Endodermal cell (in vitro differentiated cells): Measurements from ENCODE around the gene BEND3. TPM values are rescaled to one million over a fixed set of nuclear protein-coding genes. Genes with fewer than 3 reads are reported as not detected.

Experiments used
- DNase-seq: peaks from one replicate; pipeline ENCODE4 v3.0.0-alpha.2; 2017
- H3K27ac ChIP-seq: 2 replicates; pipeline ENCODE4 v1.5.1; 2013; ENCODE audit warnings: mild to moderate bottlenecking, low read depth, low read length, moderate library complexity
- H3K27me3 ChIP-seq: 2 replicates; pipeline ENCODE4 v1.6.1; 2013; ENCODE audit warnings: mild to moderate bottlenecking, low read length, moderate library complexity; ENCODE audit not compliant: insufficient read depth, control insufficient read depth, poor library complexity, severe bottlenecking
- H3K36me3 ChIP-seq: 2 replicates; pipeline ENCODE4 v1.7.0; 2013; ENCODE audit warnings: mild to moderate bottlenecking, low read length, moderate library complexity; ENCODE audit not compliant: control insufficient read depth, insufficient read depth
- H3K4me1 ChIP-seq: one replicate; pipeline ENCODE4 v1.7.0; 2013; ENCODE audit warnings: low read length; ENCODE audit not compliant: control insufficient read depth, insufficient read depth
- H3K4me3 ChIP-seq: 2 replicates; pipeline ENCODE4 v1.5.1; 2013; ENCODE audit warnings: mild to moderate bottlenecking, low read length, moderate library complexity
- H3K9ac ChIP-seq: 2 replicates; pipeline ENCODE4 v1.6.1; 2013; ENCODE audit warnings: mild to moderate bottlenecking, low read length, moderate library complexity; ENCODE audit not compliant: poor library complexity, severe bottlenecking; ENCODE audit errors: extremely low read depth
- H3K9me3 ChIP-seq: 2 replicates; pipeline ENCODE4 v1.6.1; 2013; ENCODE audit warnings: mild to moderate bottlenecking, low read length, moderate library complexity; ENCODE audit not compliant: control insufficient read depth
- H3K27ac Mint-ChIP-seq: 2 replicates; pipeline ENCODE4 v1.8.0; 2020; ENCODE audit warnings: mixed read lengths
- H3K27me3 Mint-ChIP-seq: 2 replicates; pipeline ENCODE4 v1.8.0; 2021; ENCODE audit warnings: mild to moderate bottlenecking, mixed read lengths; ENCODE audit not compliant: insufficient read depth
- H3K36me3 Mint-ChIP-seq: 2 replicates; pipeline ENCODE4 v1.8.0; 2020; ENCODE audit warnings: low read depth, mixed read lengths
- H3K4me1 Mint-ChIP-seq: 2 replicates; pipeline ENCODE4 v1.8.0; 2020; ENCODE audit warnings: mixed read lengths
- H3K4me3 Mint-ChIP-seq: 2 replicates; pipeline ENCODE4 v1.8.0; 2020; ENCODE audit warnings: mild to moderate bottlenecking, moderate library complexity, mixed read lengths
- H3K9me3 Mint-ChIP-seq: 2 replicates; pipeline ENCODE4 v1.8.0; 2020; ENCODE audit warnings: mild to moderate bottlenecking, mixed read lengths
- WGBS, 2 experiments: methylation state at CpG; one replicate each; pipeline versions ENCODE4 v1.1.5 to v1.1.7; 2013; ENCODE audit warnings: missing lambda C conversion rate in 2 of 2, mixed read lengths in 1 of 2; ENCODE audit not compliant: insufficient coverage in 1 of 2, insufficient read length in 1 of 2; 5-methylcytosine and 5-hydroxymethylcytosine counted together
- total RNA-seq, 2 donors: library from RNA; stranded (reverse); fragmentation: NEBNext Ultra II Directional in 1 of 2; extraction: Animal tissue kit (Norgen Biotek cat#: 25700) in 1 of 2; gene quantifications; 2 replicates in 1 of 2; 3 replicates in 1 of 2; pipeline ENCODE4 v1.2.1, GENCODE V29; 2021
- TF ChIP-seq, protein P1 (sequence below): fragments of 200-600 bp; sonication (generic); conservative IDR thresholded peaks from 2 replicates; pipeline ENCODE4 v1.5.0; 2021; ENCODE audit warnings: antibody characterized with exemption, mild to moderate bottlenecking

BEND3 gene
- total RNA-seq, 2 donors from 2014 or later, result 18.0 to 28.6 TPM

DNA sequence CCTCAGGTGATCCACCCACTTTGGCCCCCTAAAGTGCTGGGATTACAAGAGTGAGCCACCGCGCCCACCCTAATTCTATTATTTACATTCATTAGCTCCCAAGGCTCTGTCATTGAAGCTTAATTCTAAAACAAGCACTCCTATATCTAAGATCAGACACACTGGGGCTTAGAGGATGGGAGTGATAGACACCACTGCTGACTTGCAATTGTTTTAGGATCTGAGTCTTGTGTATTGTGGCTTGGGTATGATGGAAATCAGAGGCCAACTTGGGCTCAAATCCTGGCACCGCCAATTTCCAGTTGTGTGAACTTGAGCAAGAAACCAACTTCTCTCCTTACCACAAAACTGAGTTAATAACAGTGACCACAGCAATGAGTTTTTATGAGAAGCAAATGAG is 52.6 kb downstream of the BEND3 start:
- peak overlapping the region; percentile 99 for H3K27ac Mint-ChIP-seq
- 21% methylated on average over 3 of the region's 3 CpGs; no CpG with 5 or more reads in 1 of the 2 experiments for WGBS, 2 experiments
- Histone ChIP-seq H3K36me3 (peaks cover 3% of the 10 kb centered on the region), H3K9me3 (no peaks in the 10 kb centered on the region), H3K4me3 (no peak overlapping the region), H3K9ac (peak overlapping the region; percentile 92), H3K27ac (peak overlapping the region; percentile 1), H3K4me1 (peaks cover 27% of the 10 kb centered on the region), H3K27me3 (no peaks in the 10 kb centered on the region)
- H3K36me3 Mint-ChIP-seq, result peaks cover 13% of the 10 kb centered on the region
- peak; percentile 75 for DNase-seq
- peaks cover 64% of the 10 kb centered on the region for H3K4me1 Mint-ChIP-seq
- H3K9me3 Mint-ChIP-seq, result no peaks in the 10 kb centered on the region
- TF ChIP-seq, protein P1, sequence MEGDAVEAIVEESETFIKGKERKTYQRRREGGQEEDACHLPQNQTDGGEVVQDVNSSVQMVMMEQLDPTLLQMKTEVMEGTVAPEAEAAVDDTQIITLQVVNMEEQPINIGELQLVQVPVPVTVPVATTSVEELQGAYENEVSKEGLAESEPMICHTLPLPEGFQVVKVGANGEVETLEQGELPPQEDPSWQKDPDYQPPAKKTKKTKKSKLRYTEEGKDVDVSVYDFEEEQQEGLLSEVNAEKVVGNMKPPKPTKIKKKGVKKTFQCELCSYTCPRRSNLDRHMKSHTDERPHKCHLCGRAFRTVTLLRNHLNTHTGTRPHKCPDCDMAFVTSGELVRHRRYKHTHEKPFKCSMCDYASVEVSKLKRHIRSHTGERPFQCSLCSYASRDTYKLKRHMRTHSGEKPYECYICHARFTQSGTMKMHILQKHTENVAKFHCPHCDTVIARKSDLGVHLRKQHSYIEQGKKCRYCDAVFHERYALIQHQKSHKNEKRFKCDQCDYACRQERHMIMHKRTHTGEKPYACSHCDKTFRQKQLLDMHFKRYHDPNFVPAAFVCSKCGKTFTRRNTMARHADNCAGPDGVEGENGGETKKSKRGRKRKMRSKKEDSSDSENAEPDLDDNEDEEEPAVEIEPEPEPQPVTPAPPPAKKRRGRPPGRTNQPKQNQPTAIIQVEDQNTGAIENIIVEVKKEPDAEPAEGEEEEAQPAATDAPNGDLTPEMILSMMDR, result no peak
- H3K27me3 Mint-ChIP-seq, result no peaks in the 10 kb centered on the region
- H3K4me3 Mint-ChIP-seq, result peak overlapping the region; percentile 41

DNA sequence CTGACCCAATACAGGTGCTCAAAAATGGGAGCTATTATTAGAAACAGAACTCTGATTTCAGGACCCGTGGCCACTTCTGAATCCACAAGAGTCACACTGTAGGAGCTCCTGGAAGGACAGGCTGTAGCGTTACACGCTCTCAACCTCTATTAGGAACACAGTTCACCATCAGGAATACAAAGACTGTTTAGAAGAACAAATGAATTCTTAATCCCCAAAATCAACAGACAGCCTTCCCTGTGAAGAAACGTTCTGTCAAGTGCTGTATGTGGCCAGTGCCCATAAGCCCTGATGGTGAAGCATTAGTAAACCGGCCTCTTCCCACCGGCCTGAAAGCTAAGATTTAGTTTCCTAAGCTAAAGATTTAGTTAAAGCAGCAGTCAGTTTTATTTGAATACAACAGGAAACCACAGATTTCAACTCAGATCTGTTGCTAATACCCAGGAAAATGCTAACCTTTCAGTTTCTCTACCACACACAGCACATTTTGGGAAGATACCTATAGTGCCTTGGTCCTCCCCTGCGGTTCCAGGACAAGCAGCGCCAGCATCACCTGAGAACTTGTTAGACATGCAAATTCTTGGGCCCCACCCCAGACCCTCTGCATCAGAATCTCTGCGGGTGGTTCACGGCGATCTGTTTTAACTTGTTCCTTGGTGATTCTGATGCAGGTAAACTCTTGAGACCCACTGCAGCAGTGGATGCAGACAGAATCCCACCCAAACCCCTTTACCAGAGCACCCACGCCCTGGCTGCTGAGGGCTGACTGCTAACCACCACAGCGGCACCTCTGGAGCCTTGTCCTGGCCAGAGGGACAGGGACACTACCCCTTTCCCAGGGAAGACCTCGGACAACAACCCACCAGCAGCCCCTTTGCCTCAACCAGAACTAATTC is 53.9 kb downstream of the BEND3 start:
- peak; percentile 98 for DNase-seq
- Mint-ChIP-seq H3K27me3 (no peaks in the 10 kb centered on the region), H3K27ac (peak overlapping the region; percentile 99), H3K4me3 (peak overlapping the region; percentile 41), H3K4me1 (peaks cover 52% of the 10 kb centered on the region), H3K9me3 (no peaks in the 10 kb centered on the region), H3K36me3 (peaks cover 11% of the 10 kb centered on the region)
- H3K9ac ChIP-seq, result peak overlapping the region; percentile 92
- H3K27ac ChIP-seq, result peak overlapping the region; percentile 78
- 6 to 20% methylated on average over 5 to 14 of the region's 14 CpGs for WGBS, 2 experiments
- peaks cover 16% of the 10 kb centered on the region for H3K4me1 ChIP-seq
- H3K36me3 ChIP-seq, result peaks cover 3% of the 10 kb centered on the region
- TF ChIP-seq, protein P1, result no peak
- no peaks in the 10 kb centered on the region for H3K27me3 ChIP-seq
- H3K4me3 ChIP-seq, result peak overlapping the region; percentile 67
- H3K9me3 ChIP-seq, result no peaks in the 10 kb centered on the region

DNA sequence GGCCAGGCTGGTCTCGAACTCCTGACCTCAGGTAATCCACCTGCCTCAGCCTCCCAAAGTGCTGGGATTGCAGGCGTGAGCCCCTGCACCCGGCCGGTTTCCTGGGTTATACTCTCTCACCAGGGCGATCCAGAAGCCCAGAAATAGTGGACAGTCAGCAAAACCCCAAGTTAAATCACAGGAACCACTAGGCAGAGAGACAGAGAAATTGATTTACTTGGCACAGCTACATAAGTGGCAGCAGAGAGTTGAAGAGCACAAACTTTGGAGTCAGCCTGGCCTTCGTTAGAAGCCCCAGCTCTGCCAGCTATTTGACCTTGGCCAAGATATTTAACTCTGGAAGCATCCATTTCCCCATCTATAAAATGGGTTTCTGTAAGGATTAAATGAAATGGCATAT is 54.6 kb downstream of the BEND3 start:
- peaks cover 13% of the 10 kb centered on the region for H3K4me1 ChIP-seq
- H3K36me3 ChIP-seq, result peaks cover 3% of the 10 kb centered on the region
- H3K27ac ChIP-seq, result peak overlapping the region; percentile 19
- Mint-ChIP-seq H3K27ac (peak overlapping the region; percentile 99), H3K27me3 (no peaks in the 10 kb centered on the region), H3K9me3 (no peaks in the 10 kb centered on the region), H3K4me3 (no peak overlapping the region), H3K36me3 (peaks cover 8% of the 10 kb centered on the region), H3K4me1 (peaks cover 46% of the 10 kb centered on the region)
- 76 to 85% methylated on average over 3 to 6 of the region's 6 CpGs for WGBS, 2 experiments
- peak overlapping the region; percentile 31 for H3K4me3 ChIP-seq
- no peaks in the 10 kb centered on the region for H3K9me3 ChIP-seq
- TF ChIP-seq, protein P1, result no peak
- H3K9ac ChIP-seq, result peak overlapping the region; percentile 92
- peak; percentile 55 for DNase-seq
- no peaks in the 10 kb centered on the region for H3K27me3 ChIP-seq
